ENCODE data around the gene RNLS.

The RNLS gene

GRCh38 chr10:88440541-88440940 is 142.6 kb downstream of the RNLS start:
- TF ChIP-seq MAX (IDR thresholded peaks at IDR 0.05; ENCODE audit: low read depth, low read length) (no peak), CTCF (IDR thresholded peaks at IDR 0.05; ENCODE audit: low read depth, low read length) (no peak), POLR2A (IDR thresholded peaks at IDR 0.05; ENCODE audit: extremely low read depth, insufficient read length) (no peak), MYC (IDR thresholded peaks at IDR 0.05; ENCODE audit: low read depth, low read length) (no peak)
- H3K4me3 ChIP-seq (ENCODE audit: low read depth, low read length): no peak overlapping the region
- no peak for DNase-seq (ENCODE audit: low read depth)

- TF ChIP-seq MYC (IDR thresholded peaks at IDR 0.05; ENCODE audit: low read depth, low read length) (no peak), MAX (IDR thresholded peaks at IDR 0.05; ENCODE audit: low read depth, low read length) (no peak), CTCF (IDR thresholded peaks at IDR 0.05; ENCODE audit: low read depth, low read length) (no peak), POLR2A (IDR thresholded peaks at IDR 0.05; ENCODE audit: extremely low read depth, insufficient read length) (no peak)
- DNase-seq (ENCODE audit: low read depth): no peak
- no peak overlapping the region for H3K4me3 ChIP-seq (ENCODE audit: low read depth, low read length)
Observed at GRCh38 chr10:88439932-88440331, 143.2 kb downstream of the RNLS start.

- DNase-seq (ENCODE audit: low read depth): no peak
- no peak for TF ChIP-seq MYC (IDR thresholded peaks at IDR 0.05; ENCODE audit: low read depth, low read length)
- no peak for TF ChIP-seq CTCF (IDR thresholded peaks at IDR 0.05; ENCODE audit: low read depth, low read length)
- TF ChIP-seq MAX (IDR thresholded peaks at IDR 0.05; ENCODE audit: low read depth, low read length): no peak
- no peak for TF ChIP-seq POLR2A (IDR thresholded peaks at IDR 0.05; ENCODE audit: extremely low read depth, insufficient read length)
- H3K4me3 ChIP-seq (ENCODE audit: low read depth, low read length): no peak overlapping the region
Observed at GRCh38 chr10:88437411-88437810, 145.7 kb downstream of the RNLS start.

GRCh38 chr10:88433565-88434186 is 149.4 kb downstream of the RNLS start:
- no peak overlapping the region for H3K4me3 ChIP-seq (ENCODE audit: low read depth, low read length)
- DNase-seq (ENCODE audit: low read depth): no peak
- TF ChIP-seq MYC (IDR thresholded peaks at IDR 0.05; ENCODE audit: low read depth, low read length) (no peak), CTCF (IDR thresholded peaks at IDR 0.05; ENCODE audit: low read depth, low read length) (no peak), MAX (IDR thresholded peaks at IDR 0.05; ENCODE audit: low read depth, low read length) (no peak), POLR2A (IDR thresholded peaks at IDR 0.05; ENCODE audit: extremely low read depth, insufficient read length) (no peak)

- TF ChIP-seq MYC (IDR thresholded peaks at IDR 0.05; ENCODE audit: low read depth, low read length) (no peak), CTCF (IDR thresholded peaks at IDR 0.05; ENCODE audit: low read depth, low read length) (no peak), MAX (IDR thresholded peaks at IDR 0.05; ENCODE audit: low read depth, low read length) (no peak), POLR2A (IDR thresholded peaks at IDR 0.05; ENCODE audit: extremely low read depth, insufficient read length) (no peak)
- DNase-seq (ENCODE audit: low read depth): no peak
- H3K4me3 ChIP-seq (ENCODE audit: low read depth, low read length): no peak overlapping the region
Observed at GRCh38 chr10:88431103-88431502, 152.0 kb downstream of the RNLS start.
